WTC11 (cell line): ENCODE results near the gene FAM221B. TPM values are rescaled to one million over a fixed set of nuclear protein-coding genes. Genes with fewer than 3 reads are reported as not detected.

Experiments
- AR ChIP-seq: fragments of 250-450 bp; sonication (Bioruptor Pico); IDR thresholded peaks from 2 replicates; pipeline ENCODE4 v1.9.0; 2021; ENCODE audit warnings: mild to moderate bottlenecking
- ATF6 ChIP-seq: sonication (generic); formaldehyde crosslinking; IDR thresholded peaks from 2 replicates; pipeline ENCODE4 v1.8.1; 2023; ENCODE audit warnings: mild to moderate bottlenecking, missing genetic modification reagents
- FOXJ3 ChIP-seq: sonication (generic); formaldehyde crosslinking; IDR thresholded peaks from 2 replicates; pipeline ENCODE4 v1.9.0; 2021; ENCODE audit warnings: missing genetic modification reagents, mild to moderate bottlenecking, borderline replicate concordance
- IRF1 ChIP-seq: sonication (generic); formaldehyde crosslinking; IDR thresholded peaks from 2 replicates; pipeline ENCODE4 v1.8.0; 2023; ENCODE audit warnings: missing genetic modification reagents
- MYBL2 ChIP-seq: sonication (generic); formaldehyde crosslinking; IDR thresholded peaks from 2 replicates; pipeline ENCODE4 v1.8.1; 2023; ENCODE audit warnings: mild to moderate bottlenecking, moderate library complexity, missing genetic modification reagents
- SP1 ChIP-seq: sonication (generic); formaldehyde crosslinking; conservative IDR thresholded peaks from 2 replicates; pipeline ENCODE4 v1.8.1; 2022; ENCODE audit warnings: missing genetic modification reagents
- USF1 ChIP-seq: sonication (generic); formaldehyde crosslinking; IDR thresholded peaks from 2 replicates; pipeline ENCODE4 v1.8.0; 2022; ENCODE audit warnings: mild to moderate bottlenecking, missing genetic modification reagents
- ZBTB21 ChIP-seq: sonication (generic); formaldehyde crosslinking; IDR thresholded peaks from 2 replicates; pipeline ENCODE4 v1.8.1; 2023; ENCODE audit warnings: mild to moderate bottlenecking, missing genetic modification reagents, borderline replicate concordance
- ZNF232 ChIP-seq: sonication (generic); formaldehyde crosslinking; IDR thresholded peaks from 2 replicates; pipeline ENCODE4 v1.8.0; 2022; ENCODE audit warnings: mild to moderate bottlenecking, missing genetic modification reagents
- ZNF396 ChIP-seq: fragments of 250-450 bp; sonication (Bioruptor Pico); IDR thresholded peaks from 2 replicates; pipeline ENCODE4 v1.8.0; 2021; ENCODE audit warnings: mild to moderate bottlenecking, moderate library complexity, borderline replicate concordance
- total RNA-seq: library from RNA; stranded (reverse); gene quantifications from 3 replicates; pipeline ENCODE4 v1.2.3, GENCODE V29; 2021
- TF ChIP-seq, protein P1 (sequence below): sonication (generic); formaldehyde crosslinking; IDR thresholded peaks from 2 replicates; pipeline ENCODE4 v1.8.1; 2023; ENCODE audit warnings: mild to moderate bottlenecking, moderate library complexity, missing genetic modification reagents
- TF ChIP-seq, protein P2 (sequence below): sonication (generic); formaldehyde crosslinking; IDR thresholded peaks from 2 replicates; pipeline ENCODE4 v1.8.1; 2023; ENCODE audit warnings: mild to moderate bottlenecking, missing genetic modification reagents, moderate library complexity
- TF ChIP-seq, protein P3 (sequence below): sonication (generic); formaldehyde crosslinking; IDR thresholded peaks from 2 replicates; pipeline ENCODE4 v1.8.1; 2022; ENCODE audit warnings: mild to moderate bottlenecking, moderate library complexity, missing genetic modification reagents
- TF ChIP-seq, protein P4 (sequence below): sonication (generic); formaldehyde crosslinking; IDR thresholded peaks from 2 replicates; pipeline ENCODE4 v1.8.0; 2022; ENCODE audit warnings: missing genetic modification reagents

Gene FAM221B
- total RNA-seq, 1 experiment from 2014 or later: 0.11 TPM

- TF ChIP-seq, protein P1, sequence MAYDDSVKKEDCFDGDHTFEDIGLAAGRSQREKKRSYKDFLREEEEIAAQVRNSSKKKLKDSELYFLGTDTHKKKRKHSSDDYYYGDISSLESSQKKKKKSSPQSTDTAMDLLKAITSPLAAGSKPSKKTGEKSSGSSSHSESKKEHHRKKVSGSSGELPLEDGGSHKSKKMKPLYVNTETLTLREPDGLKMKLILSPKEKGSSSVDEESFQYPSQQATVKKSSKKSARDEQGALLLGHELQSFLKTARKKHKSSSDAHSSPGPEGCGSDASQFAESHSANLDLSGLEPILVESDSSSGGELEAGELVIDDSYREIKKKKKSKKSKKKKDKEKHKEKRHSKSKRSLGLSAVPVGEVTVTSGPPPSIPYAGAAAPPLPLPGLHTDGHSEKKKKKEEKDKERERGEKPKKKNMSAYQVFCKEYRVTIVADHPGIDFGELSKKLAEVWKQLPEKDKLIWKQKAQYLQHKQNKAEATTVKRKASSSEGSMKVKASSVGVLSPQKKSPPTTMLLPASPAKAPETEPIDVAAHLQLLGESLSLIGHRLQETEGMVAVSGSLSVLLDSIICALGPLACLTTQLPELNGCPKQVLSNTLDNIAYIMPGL (CRISPR knock-in tag): peak; percentile 56; the same call in 1 of the 2 replicates
- TF ChIP-seq SP1 (CRISPR knock-in tag) (peak; percentile 56; the same call in 1 of the 2 replicates), ZNF232 (CRISPR knock-in tag) (peak; percentile 9; the same call in 1 of the 2 replicates), USF1 (0 out of 2 replicates have a peak, but pooled peaks have one; percentile 4), ZNF396 (CRISPR knock-in tag) (no peak), AR (CRISPR knock-in tag) (no peak), MYBL2 (CRISPR knock-in tag) (peak; percentile 18; the same call in 1 of the 2 replicates), ATF6 (CRISPR knock-in tag) (no peak), ZBTB21 (CRISPR knock-in tag) (peak; percentile 73; the same call in 1 of the 2 replicates), FOXJ3 (CRISPR knock-in tag) (no peak), IRF1 (peak; percentile 49; the same call in 1 of the 2 replicates)
- TF ChIP-seq, protein P2, sequence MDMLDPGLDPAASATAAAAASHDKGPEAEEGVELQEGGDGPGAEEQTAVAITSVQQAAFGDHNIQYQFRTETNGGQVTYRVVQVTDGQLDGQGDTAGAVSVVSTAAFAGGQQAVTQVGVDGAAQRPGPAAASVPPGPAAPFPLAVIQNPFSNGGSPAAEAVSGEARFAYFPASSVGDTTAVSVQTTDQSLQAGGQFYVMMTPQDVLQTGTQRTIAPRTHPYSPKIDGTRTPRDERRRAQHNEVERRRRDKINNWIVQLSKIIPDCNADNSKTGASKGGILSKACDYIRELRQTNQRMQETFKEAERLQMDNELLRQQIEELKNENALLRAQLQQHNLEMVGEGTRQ (CRISPR knock-in tag): 0 out of 2 replicates have a peak, but pooled peaks have one; percentile 38
- TF ChIP-seq, protein P3, sequence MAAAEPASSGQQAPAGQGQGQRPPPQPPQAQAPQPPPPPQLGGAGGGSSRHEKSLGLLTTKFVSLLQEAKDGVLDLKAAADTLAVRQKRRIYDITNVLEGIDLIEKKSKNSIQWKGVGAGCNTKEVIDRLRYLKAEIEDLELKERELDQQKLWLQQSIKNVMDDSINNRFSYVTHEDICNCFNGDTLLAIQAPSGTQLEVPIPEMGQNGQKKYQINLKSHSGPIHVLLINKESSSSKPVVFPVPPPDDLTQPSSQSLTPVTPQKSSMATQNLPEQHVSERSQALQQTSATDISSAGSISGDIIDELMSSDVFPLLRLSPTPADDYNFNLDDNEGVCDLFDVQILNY (CRISPR knock-in tag): peak; percentile 77; the same call in 1 of the 2 replicates
- TF ChIP-seq, protein P4, sequence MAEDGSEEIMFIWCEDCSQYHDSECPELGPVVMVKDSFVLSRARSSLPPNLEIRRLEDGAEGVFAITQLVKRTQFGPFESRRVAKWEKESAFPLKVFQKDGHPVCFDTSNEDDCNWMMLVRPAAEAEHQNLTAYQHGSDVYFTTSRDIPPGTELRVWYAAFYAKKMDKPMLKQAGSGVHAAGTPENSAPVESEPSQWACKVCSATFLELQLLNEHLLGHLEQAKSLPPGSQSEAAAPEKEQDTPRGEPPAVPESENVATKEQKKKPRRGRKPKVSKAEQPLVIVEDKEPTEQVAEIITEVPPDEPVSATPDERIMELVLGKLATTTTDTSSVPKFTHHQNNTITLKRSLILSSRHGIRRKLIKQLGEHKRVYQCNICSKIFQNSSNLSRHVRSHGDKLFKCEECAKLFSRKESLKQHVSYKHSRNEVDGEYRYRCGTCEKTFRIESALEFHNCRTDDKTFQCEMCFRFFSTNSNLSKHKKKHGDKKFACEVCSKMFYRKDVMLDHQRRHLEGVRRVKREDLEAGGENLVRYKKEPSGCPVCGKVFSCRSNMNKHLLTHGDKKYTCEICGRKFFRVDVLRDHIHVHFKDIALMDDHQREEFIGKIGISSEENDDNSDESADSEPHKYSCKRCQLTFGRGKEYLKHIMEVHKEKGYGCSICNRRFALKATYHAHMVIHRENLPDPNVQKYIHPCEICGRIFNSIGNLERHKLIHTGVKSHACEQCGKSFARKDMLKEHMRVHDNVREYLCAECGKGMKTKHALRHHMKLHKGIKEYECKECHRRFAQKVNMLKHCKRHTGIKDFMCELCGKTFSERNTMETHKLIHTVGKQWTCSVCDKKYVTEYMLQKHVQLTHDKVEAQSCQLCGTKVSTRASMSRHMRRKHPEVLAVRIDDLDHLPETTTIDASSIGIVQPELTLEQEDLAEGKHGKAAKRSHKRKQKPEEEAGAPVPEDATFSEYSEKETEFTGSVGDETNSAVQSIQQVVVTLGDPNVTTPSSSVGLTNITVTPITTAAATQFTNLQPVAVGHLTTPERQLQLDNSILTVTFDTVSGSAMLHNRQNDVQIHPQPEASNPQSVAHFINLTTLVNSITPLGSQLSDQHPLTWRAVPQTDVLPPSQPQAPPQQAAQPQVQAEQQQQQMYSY (CRISPR knock-in tag): 0 out of 2 replicates have a peak, but pooled peaks have one; percentile 16
Observed at GRCh38 chr9:35814841-35815543, 13.5 kb downstream of the FAM221B start, which contains the start of gene HINT2 (continued).
